GM23248 (cell line): Measurements from ENCODE around the gene TYRP1.

Experiments
- EZH2 ChIP-seq: fragments of 200-600 bp; sonication (generic); IDR thresholded peaks from 2 replicates; pipeline ENCODE4 v1.6.1; 2018; ENCODE audit warnings: antibody characterized with exemption, mild to moderate bottlenecking; ENCODE audit not compliant: insufficient read depth, poor library complexity, severe bottlenecking
- EZH2phosphoT487 ChIP-seq: fragments of 200-600 bp; sonication (generic); IDR thresholded peaks from 2 replicates; pipeline ENCODE4 v1.6.1; 2018; ENCODE audit warnings: antibody characterized with exemption, moderate library complexity, mild to moderate bottlenecking, low read depth; ENCODE audit not compliant: insufficient read depth

- TF ChIP-seq EZH2 (no peak), EZH2phosphoT487 (no peak)
Observed at GRCh38 chr9:12720551-12720950, 27.4 kb downstream of the TYRP1 start.
